ENCODE measurements around the gene KCNC3. TPM values are rescaled to one million over a fixed set of nuclear protein-coding genes. Genes with fewer than 3 reads are reported as not detected.

The KCNC3 gene
- total and polyA plus RNA-seq, 2 donors (not counting 3 experiments of a cell fraction or from before 2014, with no cell fraction given), result 0.22 to 0.91 TPM

DNA sequence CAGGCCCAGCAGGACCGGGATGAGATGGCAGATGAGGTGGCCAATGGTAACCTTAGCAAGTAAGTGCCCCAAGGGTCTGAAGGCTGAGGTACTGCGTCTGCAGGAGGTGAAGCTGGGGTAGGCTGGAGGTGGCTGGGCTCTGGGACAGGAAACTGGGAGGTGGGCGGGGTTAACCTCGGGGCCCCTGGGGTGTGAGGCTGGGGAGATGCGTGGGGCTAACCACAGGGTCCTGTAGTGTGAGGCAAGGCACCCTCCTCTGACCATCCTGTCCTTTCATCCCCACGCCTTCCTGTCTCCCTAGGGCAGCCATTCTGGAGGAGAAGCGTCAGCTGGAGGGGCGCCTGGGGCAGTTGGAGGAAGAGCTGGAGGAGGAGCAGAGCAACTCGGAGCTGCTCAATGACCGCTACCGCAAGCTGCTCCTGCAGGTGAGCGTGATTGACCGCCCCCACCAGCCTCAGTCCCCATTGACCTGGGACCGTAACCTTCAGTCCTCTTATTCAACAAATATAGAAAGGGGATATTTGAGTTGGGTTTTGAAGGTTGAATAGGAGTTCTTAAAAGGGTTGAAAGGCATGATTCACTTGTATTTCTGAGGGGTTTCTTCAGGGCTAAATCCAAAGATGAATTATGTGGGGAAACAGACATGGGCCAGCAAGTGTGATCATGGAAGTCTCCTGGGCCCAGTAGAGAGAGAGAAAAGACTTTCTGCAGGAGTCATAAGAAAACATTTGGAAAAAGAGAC is 35.7 kb downstream of the KCNC3 start:
- Histone ChIP-seq H3K79me2 (ENCODE audit: control insufficient read depth, insufficient read depth, low read length) (no peaks in the 10 kb centered on the region), H3K36me3 (ENCODE audit: control insufficient read depth in 2 of 2, extremely low read depth in 1 of 2, insufficient read depth in 2 of 2, low read length in 2 of 2) (no peaks in the 10 kb centered on the region), H4K20me1 (replicated peaks; ENCODE audit: control insufficient read depth, extremely low read depth, insufficient read depth, low read length) (no peaks in the 10 kb centered on the region), H3K27ac (ENCODE audit: insufficient read depth, low read depth, low read length) (no peak overlapping the region), H3K9ac (replicated peaks; ENCODE audit: extremely low read depth, insufficient read depth, low read length) (no peak overlapping the region), H3K9me3 (replicated peaks; ENCODE audit: control insufficient read depth, insufficient read depth, low read length) (no peaks in the 10 kb centered on the region), H3K4me3 (replicated peaks in 1 of 3; ENCODE audit: insufficient read depth in 1 of 3, low read depth in 1 of 3, low read length in 3 of 3) (no peak overlapping the region), H3K27me3 (ENCODE audit: control insufficient read depth in 2 of 2, insufficient read depth in 2 of 2, low read length in 2 of 2) (no peaks in the 10 kb centered on the region), H3K4me1 (ENCODE audit: control insufficient read depth, extremely low read depth, insufficient read depth, low read length) (no peaks in the 10 kb centered on the region), H3K9me1 (replicated peaks; ENCODE audit: control insufficient read depth, extremely low read depth, insufficient read depth, low read length) (no peaks in the 10 kb centered on the region), H2AFZ (ENCODE audit: low read depth, low read length) (no peak overlapping the region), H3K4me2 (ENCODE audit: insufficient read depth, low read length) (no peak overlapping the region)
- BruUV-seq (replicated peaks), result no TSS peak
- DNase-seq (ENCODE audit: low read depth, low spot score) (no peak), FAIRE-seq (no peak)
- intact Hi-C loops (cut with micrococcal nuclease) (no loop called here), dilution Hi-C loops (cut with MboI; ENCODE audit: extremely low pct_ligation_motif_present, low sequenced_read_pairs) (no loop called here)
- POLR2A ChIA-PET, result no interaction called here
- CTCF ChIA-PET, result interaction anchor here (1.1 kb wide), 1 partner anchor 35 kb away, joined by 3 read pairs; the partner anchor contains the start of gene KCNC3
- TF ChIP-seq EZH2 (IDR thresholded peaks at IDR 0.05; ENCODE audit: borderline replicate concordance, low read depth, low read length, severe bottlenecking), result no peak
- TF ChIP-seq POLR2A (IDR thresholded peaks at IDR 0.05; ENCODE audit: low read depth, low read length), result no peak
- TF ChIP-seq, protein P1, sequence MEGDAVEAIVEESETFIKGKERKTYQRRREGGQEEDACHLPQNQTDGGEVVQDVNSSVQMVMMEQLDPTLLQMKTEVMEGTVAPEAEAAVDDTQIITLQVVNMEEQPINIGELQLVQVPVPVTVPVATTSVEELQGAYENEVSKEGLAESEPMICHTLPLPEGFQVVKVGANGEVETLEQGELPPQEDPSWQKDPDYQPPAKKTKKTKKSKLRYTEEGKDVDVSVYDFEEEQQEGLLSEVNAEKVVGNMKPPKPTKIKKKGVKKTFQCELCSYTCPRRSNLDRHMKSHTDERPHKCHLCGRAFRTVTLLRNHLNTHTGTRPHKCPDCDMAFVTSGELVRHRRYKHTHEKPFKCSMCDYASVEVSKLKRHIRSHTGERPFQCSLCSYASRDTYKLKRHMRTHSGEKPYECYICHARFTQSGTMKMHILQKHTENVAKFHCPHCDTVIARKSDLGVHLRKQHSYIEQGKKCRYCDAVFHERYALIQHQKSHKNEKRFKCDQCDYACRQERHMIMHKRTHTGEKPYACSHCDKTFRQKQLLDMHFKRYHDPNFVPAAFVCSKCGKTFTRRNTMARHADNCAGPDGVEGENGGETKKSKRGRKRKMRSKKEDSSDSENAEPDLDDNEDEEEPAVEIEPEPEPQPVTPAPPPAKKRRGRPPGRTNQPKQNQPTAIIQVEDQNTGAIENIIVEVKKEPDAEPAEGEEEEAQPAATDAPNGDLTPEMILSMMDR (IDR thresholded peaks at IDR 0.05; ENCODE audit: extremely low read depth in 1 of 2, insufficient read depth in 1 of 2, low read depth in 1 of 2, low read length in 2 of 2), result no peak
- no peak for TF ChIP-seq JUN (IDR thresholded peaks at IDR 0.05; ENCODE audit: borderline replicate concordance, insufficient read depth, insufficient read length, low read depth)
- TF ChIP-seq MYC (IDR thresholded peaks at IDR 0.05; ENCODE audit: low read depth, low read length), result no peak
- TF ChIP-seq MAX (IDR thresholded peaks at IDR 0.05; ENCODE audit: insufficient read depth, insufficient read length), result no peak

All from endothelial cell of umbilical vein (primary cell).